A375 (cell line): Measurements from ENCODE around the gene SH2D1A. TPM values are rescaled to one million over a fixed set of nuclear protein-coding genes. Genes with fewer than 3 reads are reported as not detected.

Experiments
- small RNA-seq: library from RNA; depleted of rRNA; stranded (forward); fragments of <200 nt; gene quantifications from one replicate; pipeline ENCODE3, GENCODE V24; 2014
- total RNA-seq: library from RNA; depleted of rRNA; stranded (reverse); fragments of >200 nt; shearing (Covaris generic); gene quantifications from 2 replicates; pipeline ENCODE4 v1.2.3, GENCODE V29; 2014; rRNA removed

The SH2D1A gene
- total RNA-seq, result 0.05 and 0.08 TPM in 2 replicates

DNA sequence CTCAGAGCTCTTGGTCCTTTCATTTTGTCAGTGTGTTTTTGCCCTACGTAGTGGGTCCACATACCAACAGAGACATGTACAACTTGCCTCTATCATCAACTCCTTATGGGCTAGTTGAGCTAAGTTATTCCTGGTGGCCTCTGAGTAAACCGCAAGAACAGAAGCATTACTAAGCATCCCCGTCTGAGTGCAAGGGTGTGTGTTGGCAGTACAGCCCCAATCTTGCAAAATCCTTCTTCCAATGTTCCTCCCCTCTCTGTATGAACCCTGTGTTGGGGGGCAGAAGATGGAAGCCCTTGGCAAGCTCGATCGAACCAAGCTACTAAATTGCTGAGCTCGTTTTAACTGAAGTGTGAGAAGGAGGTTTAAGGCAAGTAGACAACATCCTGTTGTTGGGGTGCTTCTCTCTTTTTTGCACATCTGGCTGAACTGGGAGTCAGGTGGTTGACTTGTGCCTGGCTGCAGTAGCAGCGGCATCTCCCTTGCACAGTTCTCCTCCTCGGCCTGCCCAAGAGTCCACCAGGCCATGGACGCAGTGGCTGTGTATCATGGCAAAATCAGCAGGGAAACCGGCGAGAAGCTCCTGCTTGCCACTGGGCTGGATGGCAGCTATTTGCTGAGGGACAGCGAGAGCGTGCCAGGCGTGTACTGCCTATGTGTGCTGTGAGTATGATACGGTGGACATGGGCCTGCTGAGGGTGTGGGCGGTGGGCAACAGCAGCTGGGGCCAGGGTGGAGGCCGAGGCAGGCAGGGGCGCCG is at the start of gene SH2D1A:
TSS of gene SH2D1A (plus strand) at position 447 of the 760 bp plus-strand sequence. CDS start at position 527, 80 bp downstream.

DNA sequence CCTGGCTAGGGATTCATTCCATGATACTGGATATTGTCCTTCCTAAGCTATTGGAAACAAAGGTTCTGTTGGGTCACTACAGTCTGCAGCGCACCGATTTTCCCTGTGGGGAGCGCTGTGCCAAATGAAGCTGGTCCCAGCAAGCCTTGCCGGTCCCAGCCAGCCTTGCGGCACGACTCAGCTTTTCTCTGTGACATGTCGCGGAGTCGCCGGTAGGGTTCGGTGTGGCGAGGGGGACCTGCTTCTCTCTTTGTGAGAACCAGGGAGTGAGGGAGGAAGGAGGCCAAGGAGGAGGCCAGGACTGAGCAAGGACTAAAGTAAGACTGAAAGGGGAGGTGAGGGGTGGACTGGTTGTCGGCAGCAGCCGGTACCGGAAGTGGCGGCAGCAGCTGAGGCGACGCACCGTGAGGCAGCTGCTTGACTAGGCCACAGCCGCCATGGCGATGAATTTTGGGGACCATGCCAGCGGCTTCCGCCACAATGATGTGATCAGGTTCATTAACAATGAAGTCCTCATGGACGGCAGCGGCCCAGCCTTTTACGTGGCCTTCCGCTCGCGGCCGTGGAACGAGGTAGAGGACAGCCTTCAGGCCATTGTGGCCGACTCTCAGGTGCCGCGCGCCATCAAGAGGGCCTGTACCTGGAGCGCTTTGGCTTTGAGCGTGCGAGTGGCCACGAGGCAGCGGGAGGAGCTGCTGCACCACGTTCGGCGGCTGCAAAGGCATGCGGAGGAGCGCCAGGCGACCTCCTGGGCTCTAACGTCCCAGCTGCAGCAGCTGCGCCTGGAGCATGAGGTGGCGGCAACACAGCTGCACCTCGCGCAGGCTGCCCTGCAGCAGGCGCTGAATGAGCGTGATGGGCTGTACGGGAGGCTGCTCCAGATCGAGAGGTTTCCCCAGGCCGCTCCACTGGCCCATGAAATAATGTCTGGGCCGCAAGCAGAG is 13.6 kb upstream of the SH2D1A start, which contains the start of gene TEX13D:
TSS of gene TEX13D (plus strand) at position 180 of the 944 bp plus-strand sequence. CDS start at position 438, 258 bp downstream.

Small RNAs within 50 kb of the gene (small RNA-seq; reads per million reads assigned to genes)
- gene AL022718.1, result 0.38 reads per million

Other genes starting within 250 kb of the SH2D1A start
- gene TEX13D, start 13.9 kb upstream of the SH2D1A start, total RNA-seq, result 0.11 and 0.26 TPM in 2 replicates